ENCODE data around the gene CNTFR.

GRCh38 chr9:34536685-34537084 lies 52.8 kb downstream of the CNTFR start:
- TF ChIP-seq CTCF (IDR thresholded peaks at IDR 0.05) (no peak), POLR2A (IDR thresholded peaks at IDR 0.05) (no peak)
